Stimulated activated naive CD4-positive, alpha-beta T cell (primary cell): ENCODE data around the gene RNGTT.

ENCODE experiments used
- DNase-seq, 6 experiments: peaks; one replicate each; lab custom pipeline; 2025; lab: John Stamatoyannopoulos, UW

Gene RNGTT

GRCh38 chr6:88662653-88663174 is 300.7 kb downstream of the RNGTT start:
- DNase-seq = no peak

- DNase-seq = no peak
Measured at GRCh38 chr6:88662163-88662580, 301.2 kb downstream of the RNGTT start.

- DNase-seq = no peak
Measured at GRCh38 chr6:88661136-88661535, 302.3 kb downstream of the RNGTT start.

GRCh38 chr6:88655586-88655985 is 307.8 kb downstream of the RNGTT start:
- DNase-seq = no peak

GRCh38 chr6:88653936-88654335 is 309.5 kb downstream of the RNGTT start:
- DNase-seq = no peak

GRCh38 chr6:88651400-88651799 is 312.0 kb downstream of the RNGTT start:
- DNase-seq = no peak

GRCh38 chr6:88650979-88651378 is 312.4 kb downstream of the RNGTT start:
- DNase-seq = no peak

GRCh38 chr6:88650029-88650619 is 313.3 kb downstream of the RNGTT start:
- no peak for DNase-seq

GRCh38 chr6:88641178-88641903 is 322.1 kb downstream of the RNGTT start:
- DNase-seq = no peak

GRCh38 chr6:88637761-88638545 is 325.5 kb downstream of the RNGTT start:
- no peak for DNase-seq

- no peak for DNase-seq
Measured at GRCh38 chr6:88636871-88637270, 326.5 kb downstream of the RNGTT start.

- no peak for DNase-seq
Measured at GRCh38 chr6:88633782-88634181, 329.6 kb downstream of the RNGTT start.

GRCh38 chr6:88631830-88632229 is 331.6 kb downstream of the RNGTT start:
- DNase-seq = no peak

- no peak for DNase-seq
Measured at GRCh38 chr6:88629838-88630494, 333.5 kb downstream of the RNGTT start.

- no peak for DNase-seq
Measured at GRCh38 chr6:88626460-88626859, 337.0 kb downstream of the RNGTT start.

- no peak for DNase-seq
Measured at GRCh38 chr6:88623531-88623930, 339.9 kb downstream of the RNGTT start.

- no peak for DNase-seq
Measured at GRCh38 chr6:88619951-88620350, 343.5 kb downstream of the RNGTT start.

- no peak for DNase-seq
Measured at GRCh38 chr6:88616380-88616779, 347.0 kb downstream of the RNGTT start.

- DNase-seq = no peak
Measured at GRCh38 chr6:88614316-88614877, 349.0 kb downstream of the RNGTT start.

GRCh38 chr6:88612631-88613030 is 350.8 kb downstream of the RNGTT start:
- DNase-seq = no peak

- no peak for DNase-seq
Measured at GRCh38 chr6:88611721-88612120, 351.7 kb downstream of the RNGTT start.

GRCh38 chr6:88609983-88610382 is 353.4 kb downstream of the RNGTT start:
- DNase-seq = no peak
